SK-MEL-5 (cell line): ENCODE results near the gene GNAQ. TPM values are rescaled to one million over a fixed set of nuclear protein-coding genes. Genes with fewer than 3 reads are reported as not detected.
A peak's percentile ranks its signal among the peaks of the same experiment; 100 is the strongest.
"Not testable (repeated sequence)": the region's sequence is repeated elsewhere in the genome, so short reads cannot be mapped to it uniquely, and the experiment has no call there.

Experiments used
- DNase-seq: peaks from one replicate; pipeline ENCODE4 v3.0.0-alpha.2; 2016; ENCODE audit warnings: low read depth, low spot score
- in situ Hi-C: cut with HindIII; loops from 2 replicates; pipeline ENCODE4 v1.10.0; 2016; ENCODE audit warnings: low sequenced_read_pairs, high pct_unique_total_duplicates, low pct_unique_long_range_greater_than_20kb
- polyA plus RNA-seq, 2 experiments: library from polyadenylated mRNA; depleted of rRNA; stranded (reverse); fragments of >200 nt; gene quantifications; 2 replicates each; pipeline ENCODE4 v1.2.3, GENCODE V29; 2015
- total RNA-seq: library from RNA; depleted of rRNA; stranded (reverse); fragments of >200 nt; shearing (Covaris generic); gene quantifications from 2 replicates; pipeline ENCODE4 v1.2.3, GENCODE V29; 2014; rRNA removed

GNAQ gene
- total RNA-seq: 27.1 and 29.8 TPM in 2 replicates
- 22.1 and 28.4 TPM in 2 replicates for polyA plus RNA-seq (2015; cell fraction: cytosol; rRNA removed)
- polyA plus RNA-seq (2015; cell fraction: nucleus; rRNA removed): 20.0 and 20.1 TPM in 2 replicates

GRCh38 chr9:78031444-78031892 lies at the start of gene GNAQ:
TSS of gene GNAQ (minus strand) at chr9:78031811. CDS start at chr9:78031235, 576 bp downstream.
- DNase-seq: no peak
- in situ Hi-C loops: no loop called here

GRCh38 chr9:78074385-78075291 lies 43.0 kb upstream of the GNAQ start:
- DNase-seq: peak; percentile 25
- in situ Hi-C loops: no loop called here

GRCh38 chr9:78073722-78074121 lies 42.1 kb upstream of the GNAQ start:
- in situ Hi-C loops: no loop called here
- no peak for DNase-seq

- in situ Hi-C loops: no loop called here
- DNase-seq: no peak
Observed at GRCh38 chr9:78072586-78073199, 41.1 kb upstream of the GNAQ start.

- no peak for DNase-seq
- in situ Hi-C loops: no loop called here
Observed at GRCh38 chr9:78070521-78070920, 38.9 kb upstream of the GNAQ start.

GRCh38 chr9:78064075-78064474 lies 32.5 kb upstream of the GNAQ start:
- DNase-seq: no peak
- in situ Hi-C loops: no loop called here

- DNase-seq: no peak
- in situ Hi-C loops: no loop called here
Observed at GRCh38 chr9:78062710-78063109, 31.1 kb upstream of the GNAQ start.

GRCh38 chr9:78054218-78054617 lies 22.6 kb upstream of the GNAQ start:
- in situ Hi-C loops, DNase-seq: not testable (repeated sequence)

GRCh38 chr9:78053627-78054026 lies 22.0 kb upstream of the GNAQ start:
- DNase-seq: no peak
- in situ Hi-C loops: no loop called here

GRCh38 chr9:78050421-78050820 lies 18.8 kb upstream of the GNAQ start:
- in situ Hi-C loops: no loop called here
- no peak for DNase-seq

- in situ Hi-C loops: no loop called here
- DNase-seq: no peak
Observed at GRCh38 chr9:78049484-78049883, 17.9 kb upstream of the GNAQ start.

- in situ Hi-C loops: no loop called here
- DNase-seq: no peak
Observed at GRCh38 chr9:78047106-78047505, 15.5 kb upstream of the GNAQ start.

- in situ Hi-C loops: no loop called here
- no peak for DNase-seq
Observed at GRCh38 chr9:78046112-78046511, 14.5 kb upstream of the GNAQ start.

GRCh38 chr9:78044886-78045285 lies 13.3 kb upstream of the GNAQ start:
- in situ Hi-C loops: no loop called here
- no peak for DNase-seq

- DNase-seq: no peak
- in situ Hi-C loops: no loop called here
Observed at GRCh38 chr9:78044189-78044588, 12.6 kb upstream of the GNAQ start.

GRCh38 chr9:78041971-78042370 lies 10.4 kb upstream of the GNAQ start:
- no peak for DNase-seq
- in situ Hi-C loops: no loop called here

- in situ Hi-C loops: no loop called here
- no peak for DNase-seq
Observed at GRCh38 chr9:78040726-78041125, 9.1 kb upstream of the GNAQ start.

GRCh38 chr9:78038620-78039300 lies 7.1 kb upstream of the GNAQ start:
- in situ Hi-C loops: no loop called here
- DNase-seq: peak; percentile 11
